GM12878 (cell line): Measurements from ENCODE around the gene OVCA2. TPM values are rescaled to one million over a fixed set of nuclear protein-coding genes. Genes with fewer than 3 reads are reported as not detected.

Source experiments
- ATAC-seq: fragments of 200-7000 bp; cut with Tn5 transposase; 3 replicates; pipeline ENCODE4 v1.9.1; 2020; ENCODE audit warnings: mild to moderate bottlenecking, moderate library complexity
- BruUV-seq: library from RNA; stranded (reverse); fragments of 400-500 nt; replicated peaks from 2 replicates; lab custom pipeline; 2021; lab: Mats Ljungman, UMichigan
- CTCF ChIA-PET: fragments of 300-600 bp; sonication (Branson Sonifier 250); formaldehyde crosslinking; extraction: SDS; loops from one replicate; lab custom pipeline; 2021; ENCODE audit warnings: inconsistent platforms; lab: Yijun Ruan, JAX
- POLR2A ChIA-PET: fragments of 350-600 bp; formaldehyde crosslinking; extraction: SDS; loops from one replicate; lab custom pipeline; 2021; ENCODE audit warnings: inconsistent platforms; lab: Charles Lee
- RAD21 ChIA-PET: fragments of 300-600 bp; sonication (Branson Sonifier 250); formaldehyde crosslinking; loops from one replicate; lab custom pipeline; 2023; ENCODE audit warnings: antibody characterized with exemption; ENCODE audit not compliant: unreplicated experiment; lab: Charles Lee
- SMC1A ChIA-PET: fragments of 300-600 bp; sonication (Branson Sonifier 250); formaldehyde crosslinking; loops from one replicate; lab custom pipeline; 2023; ENCODE audit not compliant: unreplicated experiment, uncharacterized antibody; lab: Charles Lee
- DNase-seq: peaks from one replicate; pipeline ENCODE4 v3.0.0-alpha.2; 2011; ENCODE audit warnings: low read depth, low spot score
- FAIRE-seq: peaks from 3 replicates; lab custom pipeline; 2011; peaks lifted over from hg19 to GRCh38; lab: Jason Lieb, UNC
- H2AFZ ChIP-seq: 2 replicates; pipeline ENCODE4 v1.6.0; 2011; ENCODE audit warnings: low read depth, low read length, control low read depth; ENCODE audit not compliant: control insufficient read depth
- H3K27ac ChIP-seq: 2 replicates; pipeline ENCODE4 v1.5.1; 2011; ENCODE audit warnings: control low read depth; ENCODE audit not compliant: control insufficient read depth, insufficient read depth
- H3K27me3 ChIP-seq, 2 experiments: replicated peaks in 1 of 2; 2 replicates each; pipeline versions ENCODE4 v1.6.0 to v1.6.1; 2011; ENCODE audit warnings: low read length in 1 of 2; ENCODE audit not compliant: control insufficient read depth in 2 of 2, insufficient read depth in 2 of 2
- H3K36me3 ChIP-seq, 2 experiments: 2 replicates each; pipeline ENCODE4 v1.5.1; 2011; ENCODE audit warnings: low read length in 1 of 2; ENCODE audit not compliant: control insufficient read depth in 2 of 2, insufficient read depth in 2 of 2
- H3K4me1 ChIP-seq: 2 replicates; pipeline ENCODE4 v1.6.1; 2011; ENCODE audit warnings: mild to moderate bottlenecking, low read length, moderate library complexity, mixed read lengths; ENCODE audit not compliant: control insufficient read depth, insufficient read depth
- H3K4me2 ChIP-seq: 2 replicates; pipeline ENCODE4 v1.6.0; 2011; ENCODE audit warnings: control low read depth; ENCODE audit not compliant: control insufficient read depth, insufficient read depth
- H3K4me3 ChIP-seq: fragments of 200-600 bp; sonication (generic); 2 replicates; pipeline ENCODE4 v1.5.1; 2016
- H3K79me2 ChIP-seq: 2 replicates; pipeline ENCODE4 v1.6.0; 2011; ENCODE audit warnings: low read length; ENCODE audit not compliant: control insufficient read depth, insufficient read depth
- H3K9ac ChIP-seq: 2 replicates; pipeline ENCODE4 v1.8.0; 2011; ENCODE audit warnings: low read length, control low read depth, mixed read lengths; ENCODE audit not compliant: control insufficient read depth, insufficient read depth
- H3K9me3 ChIP-seq: replicated peaks from 3 replicates; pipeline ENCODE4 v1.5.1; 2011; ENCODE audit warnings: mild to moderate bottlenecking, low read length; ENCODE audit not compliant: control insufficient read depth, insufficient read depth
- H4K20me1 ChIP-seq: 2 replicates; pipeline ENCODE4 v1.6.0; 2011; ENCODE audit not compliant: control insufficient read depth, insufficient read depth
- ATF7 ChIP-seq: fragments of 450-650 bp; IDR thresholded peaks from 2 replicates; pipeline ENCODE4 v1.6.1; 2016; ENCODE audit warnings: low read depth, mild to moderate bottlenecking
- ETV6 ChIP-seq, 2 experiments: fragments of 450-650 bp in 1 of 2; IDR thresholded peaks in 1 of 2; conservative IDR thresholded peaks in 1 of 2; 2 replicates each; pipeline ENCODE4 v1.6.1; 2014; ENCODE audit warnings: antibody characterized with exemption in 1 of 2, borderline replicate concordance in 1 of 2, low read depth in 1 of 2, mild to moderate bottlenecking in 1 of 2, moderate library complexity in 1 of 2
- IKZF2 ChIP-seq, 2 experiments: fragments of 450-650 bp; IDR thresholded peaks; 2 replicates each; pipeline ENCODE4 v1.6.1; 2017; ENCODE audit warnings: mild to moderate bottlenecking in 2 of 2, moderate library complexity in 2 of 2
- JUNB ChIP-seq: IDR thresholded peaks from 2 replicates; pipeline ENCODE4 v1.6.1; 2016; ENCODE audit warnings: antibody characterized with exemption, mild to moderate bottlenecking
- MEF2A ChIP-seq: IDR thresholded peaks from 2 replicates; pipeline ENCODE4 v1.6.1; 2011; ENCODE audit warnings: low read depth, mild to moderate bottlenecking, low read length, moderate library complexity; ENCODE audit not compliant: insufficient read depth
- NFYB ChIP-seq: IDR thresholded peaks from 2 replicates; pipeline ENCODE4 v1.6.1; 2011; ENCODE audit warnings: low read depth, mild to moderate bottlenecking, low read length, improper control_type of control experiment, moderate library complexity; ENCODE audit not compliant: insufficient read depth
- NR2F1 ChIP-seq: fragments of 450-650 bp; conservative IDR thresholded peaks from 2 replicates; pipeline ENCODE4 v1.6.1; 2017; ENCODE audit warnings: mild to moderate bottlenecking
- RB1 ChIP-seq: fragments of 450-650 bp; formaldehyde crosslinking; IDR thresholded peaks from 2 replicates; pipeline ENCODE4 v1.6.1; 2017; ENCODE audit warnings: mild to moderate bottlenecking, borderline replicate concordance
- SIX5 ChIP-seq: IDR thresholded peaks from 2 replicates; pipeline ENCODE4 v1.6.1; 2011; ENCODE audit warnings: mild to moderate bottlenecking, low read depth, low read length, moderate library complexity; ENCODE audit not compliant: severe bottlenecking
- SPI1 ChIP-seq: IDR thresholded peaks from 2 replicates; pipeline ENCODE4 v1.6.1; 2011; ENCODE audit warnings: low read depth, mild to moderate bottlenecking, low read length, moderate library complexity, borderline replicate concordance; ENCODE audit not compliant: insufficient read depth
- WGBS: methylation state at CpG from one replicate; pipeline ENCODE4 v1.1.6; 2016; ENCODE audit warnings: low lambda C conversion rate; ENCODE audit not compliant: insufficient replicate concordance, insufficient coverage; ENCODE audit errors: missing lambda C conversion rate; 5-methylcytosine and 5-hydroxymethylcytosine counted together
- in situ Hi-C: fragments of 300-500 bp; cut with MboI; formaldehyde crosslinking; loops from 9 replicates; pipeline ENCODE4 v1.14.3; 2018; ENCODE audit warnings: mixed read lengths
- intact Hi-C: fragments of 100-400 bp; cut with micrococcal nuclease; formaldehyde crosslinking; loops from one replicate; pipeline ENCODE4 v1.14.2; 2022; ENCODE audit not compliant: unreplicated experiment
- polyA plus RNA-seq, 11 experiments: library from polyadenylated mRNA; depleted of rRNA in 4 of 11; unstranded in 6 of 11; stranded (reverse) in 5 of 11; fragments of >200 nt; fragmentation: Nextera tagmentation in 4 of 11; fragmentation: Illumina TruSeq in 1 of 11; extraction: Ambion mirVana in 4 of 11; extraction: Trizol in 1 of 11; gene quantifications; 1 replicate in 1 of 11; 2 replicates in 10 of 11; pipeline versions ENCODE4 v1.2.1 to v1.2.3, GENCODE V29; 2011 to 2016; ENCODE audit warnings: inconsistent platforms in 2 of 11, missing spikeins in 2 of 11, low read depth in 1 of 11
- total RNA-seq, 4 experiments: library from RNA; depleted of rRNA in 3 of 4; stranded (reverse); fragments of >200 nt in 3 of 4; fragmentation: Illumina TruSeq in 1 of 4; extraction: Trizol in 1 of 4; gene quantifications; 2 replicates each; pipeline versions ENCODE4 v1.2.1 to v1.2.3, GENCODE V29; 2013 to 2021
- TF ChIP-seq, protein P1 (sequence below): IDR thresholded peaks from 2 replicates; pipeline ENCODE4 v1.6.1; 2012; ENCODE audit warnings: low read depth, low read length, improper control_type of control experiment
- TF ChIP-seq, protein P2 (sequence below): fragments of 450-650 bp; IDR thresholded peaks from 2 replicates; pipeline ENCODE4 v1.6.1; 2017; ENCODE audit warnings: antibody characterized with exemption, mild to moderate bottlenecking, moderate library complexity
- TF ChIP-seq, protein P3 (sequence below): IDR thresholded peaks from 2 replicates; pipeline ENCODE4 v1.6.1; 2011; ENCODE audit warnings: borderline replicate concordance, low read depth, mild to moderate bottlenecking, moderate library complexity, low read length; ENCODE audit not compliant: insufficient read depth, poor library complexity, severe bottlenecking
- TF ChIP-seq, protein P4 (sequence below): fragments of 450-650 bp; IDR thresholded peaks from 2 replicates; pipeline ENCODE4 v1.6.1; 2016; ENCODE audit warnings: mild to moderate bottlenecking

OVCA2 gene
- total and polyA plus RNA-seq, 10 of the 15 experiments (the other 5 are each of a cell fraction or from before 2014, with no cell fraction given), result 6.1 to 75.3 (median 40.7) TPM

DNA sequence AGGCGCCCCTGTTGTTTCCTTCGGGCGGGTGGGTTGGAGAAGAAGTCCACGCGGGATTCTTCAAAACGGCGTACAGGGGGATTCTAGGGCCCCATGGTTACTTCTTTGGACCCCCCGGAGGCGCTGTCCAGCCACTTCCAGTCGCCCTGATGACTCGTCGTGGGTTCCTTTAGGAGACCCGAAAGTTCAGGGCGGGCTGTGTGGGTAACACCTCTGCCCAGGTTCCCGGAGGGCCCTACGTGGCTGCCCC is 12.4 kb downstream of the OVCA2 start:
- Histone ChIP-seq H3K36me3 (peaks cover 0 to 9% of the 10 kb centered on the region in 2 experiments; a peak in 2 of 4 replicates), H3K4me3 (peak overlapping the region; percentile 77), H4K20me1 (no peaks in the 10 kb centered on the region), H3K9me3 (no peaks in the 10 kb centered on the region; the same call in 2 of the 3 replicates), H3K27ac (peak overlapping the region; percentile 80), H3K9ac (peak overlapping the region; percentile 53; the same call in 1 of the 2 replicates), H3K27me3 (peaks cover 2% of the 10 kb centered on the region in 2 experiments; a peak in 3 of 4 replicates), H3K4me2 (peak overlapping the region; percentile 99), H3K4me1 (peaks cover 15% of the 10 kb centered on the region), H2AFZ (peak overlapping the region; percentile 56), H3K79me2 (peaks cover 48% of the 10 kb centered on the region)
- ChIA-PET SMC1A (interaction anchor here (0.8 to 8.6 kb wide), 13 partner anchors 16 to 228 kb away, joined by 3 to 141 read pairs (median 4); no protein-coding TSS in a partner anchor), CTCF (interaction anchor here (0.5 to 8.4 kb wide), 34 partner anchors 15 to 362 kb away, joined by 3 to 265 read pairs (median 6); no protein-coding TSS in a partner anchor), RAD21 (interaction anchor here (0.6 to 8.4 kb wide), 30 partner anchors 11 to 292 kb away, joined by 3 to 271 read pairs (median 7); partner anchors contain the start of genes SERPINF1 and TSR1), POLR2A (interaction anchor here (0.6 to 6.7 kb wide), 9 partner anchors 36 to 226 kb away, joined by 3 to 61 read pairs (median 4); no protein-coding TSS in a partner anchor)
- in situ Hi-C loops, result loop anchor here (5.0 kb wide), 1 partner anchor 298 kb away; no protein-coding TSS in a partner anchor
- no peak for ATAC-seq
- intact Hi-C loops, result loop anchor here (1.0 to 5.0 kb wide), 3 partner anchors 116 to 283 kb away; partner anchors contain the start of genes SGSM2 and TSR1
- no peak for FAIRE-seq
- BruUV-seq, result no TSS peak
- DNase-seq, result no peak
- WGBS, result under 1% methylated on average over 16 of the region's 16 CpGs
- no peak for TF ChIP-seq MEF2A
- no peak for TF ChIP-seq NR2F1
- TF ChIP-seq RB1, result no peak
- TF ChIP-seq, protein P1, sequence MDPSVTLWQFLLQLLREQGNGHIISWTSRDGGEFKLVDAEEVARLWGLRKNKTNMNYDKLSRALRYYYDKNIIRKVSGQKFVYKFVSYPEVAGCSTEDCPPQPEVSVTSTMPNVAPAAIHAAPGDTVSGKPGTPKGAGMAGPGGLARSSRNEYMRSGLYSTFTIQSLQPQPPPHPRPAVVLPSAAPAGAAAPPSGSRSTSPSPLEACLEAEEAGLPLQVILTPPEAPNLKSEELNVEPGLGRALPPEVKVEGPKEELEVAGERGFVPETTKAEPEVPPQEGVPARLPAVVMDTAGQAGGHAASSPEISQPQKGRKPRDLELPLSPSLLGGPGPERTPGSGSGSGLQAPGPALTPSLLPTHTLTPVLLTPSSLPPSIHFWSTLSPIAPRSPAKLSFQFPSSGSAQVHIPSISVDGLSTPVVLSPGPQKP, result no peak
- no peak for TF ChIP-seq NFYB
- 0 out of 4 replicates have a peak, but pooled peaks of 1 of the 2 experiments have one; percentile 20 for TF ChIP-seq ETV6 (conservative IDR thresholded peaks at IDR 0.05 in 1 of 2, IDR thresholded peaks at IDR 0.05 in 1 of 2; ENCODE audit: borderline replicate concordance in 1 of 2, low read depth in 1 of 2)
- TF ChIP-seq, protein P2, sequence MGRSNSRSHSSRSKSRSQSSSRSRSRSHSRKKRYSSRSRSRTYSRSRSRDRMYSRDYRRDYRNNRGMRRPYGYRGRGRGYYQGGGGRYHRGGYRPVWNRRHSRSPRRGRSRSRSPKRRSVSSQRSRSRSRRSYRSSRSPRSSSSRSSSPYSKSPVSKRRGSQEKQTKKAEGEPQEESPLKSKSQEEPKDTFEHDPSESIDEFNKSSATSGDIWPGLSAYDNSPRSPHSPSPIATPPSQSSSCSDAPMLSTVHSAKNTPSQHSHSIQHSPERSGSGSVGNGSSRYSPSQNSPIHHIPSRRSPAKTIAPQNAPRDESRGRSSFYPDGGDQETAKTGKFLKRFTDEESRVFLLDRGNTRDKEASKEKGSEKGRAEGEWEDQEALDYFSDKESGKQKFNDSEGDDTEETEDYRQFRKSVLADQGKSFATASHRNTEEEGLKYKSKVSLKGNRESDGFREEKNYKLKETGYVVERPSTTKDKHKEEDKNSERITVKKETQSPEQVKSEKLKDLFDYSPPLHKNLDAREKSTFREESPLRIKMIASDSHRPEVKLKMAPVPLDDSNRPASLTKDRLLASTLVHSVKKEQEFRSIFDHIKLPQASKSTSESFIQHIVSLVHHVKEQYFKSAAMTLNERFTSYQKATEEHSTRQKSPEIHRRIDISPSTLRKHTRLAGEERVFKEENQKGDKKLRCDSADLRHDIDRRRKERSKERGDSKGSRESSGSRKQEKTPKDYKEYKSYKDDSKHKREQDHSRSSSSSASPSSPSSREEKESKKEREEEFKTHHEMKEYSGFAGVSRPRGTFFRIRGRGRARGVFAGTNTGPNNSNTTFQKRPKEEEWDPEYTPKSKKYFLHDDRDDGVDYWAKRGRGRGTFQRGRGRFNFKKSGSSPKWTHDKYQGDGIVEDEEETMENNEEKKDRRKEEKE, result no peak
- peak in 1 of 2 experiments; percentile 56; a peak in 1 of 4 replicates for TF ChIP-seq IKZF2 (IDR thresholded peaks at IDR 0.05)
- TF ChIP-seq, protein P3, sequence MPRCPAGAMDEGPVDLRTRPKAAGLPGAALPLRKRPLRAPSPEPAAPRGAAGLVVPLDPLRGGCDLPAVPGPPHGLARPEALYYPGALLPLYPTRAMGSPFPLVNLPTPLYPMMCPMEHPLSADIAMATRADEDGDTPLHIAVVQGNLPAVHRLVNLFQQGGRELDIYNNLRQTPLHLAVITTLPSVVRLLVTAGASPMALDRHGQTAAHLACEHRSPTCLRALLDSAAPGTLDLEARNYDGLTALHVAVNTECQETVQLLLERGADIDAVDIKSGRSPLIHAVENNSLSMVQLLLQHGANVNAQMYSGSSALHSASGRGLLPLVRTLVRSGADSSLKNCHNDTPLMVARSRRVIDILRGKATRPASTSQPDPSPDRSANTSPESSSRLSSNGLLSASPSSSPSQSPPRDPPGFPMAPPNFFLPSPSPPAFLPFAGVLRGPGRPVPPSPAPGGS, result no peak
- no peak for TF ChIP-seq JUNB
- TF ChIP-seq, protein P4, sequence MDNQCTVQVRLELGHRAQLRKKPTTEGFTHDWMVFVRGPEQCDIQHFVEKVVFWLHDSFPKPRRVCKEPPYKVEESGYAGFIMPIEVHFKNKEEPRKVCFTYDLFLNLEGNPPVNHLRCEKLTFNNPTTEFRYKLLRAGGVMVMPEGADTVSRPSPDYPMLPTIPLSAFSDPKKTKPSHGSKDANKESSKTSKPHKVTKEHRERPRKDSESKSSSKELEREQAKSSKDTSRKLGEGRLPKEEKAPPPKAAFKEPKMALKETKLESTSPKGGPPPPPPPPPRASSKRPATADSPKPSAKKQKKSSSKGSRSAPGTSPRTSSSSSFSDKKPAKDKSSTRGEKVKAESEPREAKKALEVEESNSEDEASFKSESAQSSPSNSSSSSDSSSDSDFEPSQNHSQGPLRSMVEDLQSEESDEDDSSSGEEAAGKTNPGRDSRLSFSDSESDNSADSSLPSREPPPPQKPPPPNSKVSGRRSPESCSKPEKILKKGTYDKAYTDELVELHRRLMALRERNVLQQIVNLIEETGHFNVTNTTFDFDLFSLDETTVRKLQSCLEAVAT, result no peak
- 0 out of 2 replicates have a peak, but pooled peaks have one; percentile 40 for TF ChIP-seq ATF7
- TF ChIP-seq SIX5, result no peak
- TF ChIP-seq SPI1, result no peak
